Brain microvascular endothelial cell (primary cell): ENCODE results near the gene PSG4.
"Not testable (repeated sequence)": the region's sequence is repeated elsewhere in the genome, so short reads cannot be mapped to it uniquely, and the experiment has no call there.

ENCODE experiments used
- DNase-seq: peaks from one replicate; pipeline ENCODE4 v3.0.0-alpha.2; 2020
- H3K27ac ChIP-seq: fragments of 250-450 bp; sonication (Bioruptor Pico); 2 replicates; pipeline ENCODE4 v1.5.1; 2020; ENCODE audit warnings: mild to moderate bottlenecking, moderate library complexity
- H3K27me3 ChIP-seq: fragments of 250-450 bp; sonication (Bioruptor Pico); replicated peaks from 2 replicates; pipeline ENCODE4 v1.5.1; 2020; ENCODE audit warnings: mild to moderate bottlenecking
- H3K36me3 ChIP-seq: fragments of 250-450 bp; sonication (Bioruptor Pico); replicated peaks from 2 replicates; pipeline ENCODE4 v1.5.1; 2020; ENCODE audit warnings: mild to moderate bottlenecking
- H3K4me3 ChIP-seq: 2 replicates; pipeline ENCODE4 v1.5.1; 2011; ENCODE audit warnings: low read depth, mild to moderate bottlenecking, control low read depth, low read length, moderate library complexity
- in situ Hi-C: cut with HindIII; loops from 2 replicates; pipeline ENCODE4 v1.10.0; 2017; ENCODE audit warnings: low sequenced_read_pairs, low pct_ligation_motif_present
- TF ChIP-seq, protein P1 (sequence below): IDR thresholded peaks from 2 replicates; pipeline ENCODE4 v1.5.1; 2011; ENCODE audit warnings: low read depth, mild to moderate bottlenecking, moderate library complexity, low read length, control low read depth, inconsistent platforms; ENCODE audit errors: missing control alignments

The PSG4 gene

DNA sequence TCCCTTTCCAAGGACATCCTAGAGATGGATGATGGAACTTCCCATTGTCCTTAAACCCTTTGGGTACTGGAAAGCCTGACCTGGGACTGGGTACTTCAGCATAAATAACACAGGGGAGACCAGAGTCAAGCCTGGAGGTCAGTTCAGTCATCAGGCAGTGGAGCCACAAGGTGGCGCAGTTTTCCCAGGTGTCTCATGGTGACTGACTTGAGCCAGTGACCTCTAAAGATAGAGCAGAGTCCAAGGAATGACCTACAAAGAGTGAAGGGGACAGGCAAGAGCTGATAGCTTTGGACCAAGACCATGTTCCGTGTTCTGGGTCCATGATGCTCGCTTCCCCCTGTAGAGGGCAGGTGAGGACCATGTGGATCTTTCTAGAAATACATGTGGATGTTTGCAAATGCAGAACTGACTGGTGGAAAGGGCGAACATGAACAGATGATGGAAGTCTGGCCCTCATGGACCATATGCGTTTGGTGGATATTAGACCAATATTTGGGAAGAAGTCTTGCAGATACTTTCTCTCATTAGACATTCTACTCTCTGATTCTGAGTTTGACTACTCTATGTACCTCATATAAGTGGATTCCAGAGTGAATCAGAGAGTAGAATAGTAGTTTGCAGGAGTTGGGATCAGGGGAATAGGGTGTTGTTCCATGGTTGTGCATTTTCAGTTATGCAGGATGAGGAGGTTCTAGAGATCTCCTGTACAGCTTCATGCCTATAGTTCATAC, 6.6 kb downstream of the PSG4 start:
- DNase-seq, H3K36me3 ChIP-seq, H3K27ac ChIP-seq, H3K4me3 ChIP-seq, H3K27me3 ChIP-seq, in situ Hi-C loops: not testable (repeated sequence)
- TF ChIP-seq, protein P1, sequence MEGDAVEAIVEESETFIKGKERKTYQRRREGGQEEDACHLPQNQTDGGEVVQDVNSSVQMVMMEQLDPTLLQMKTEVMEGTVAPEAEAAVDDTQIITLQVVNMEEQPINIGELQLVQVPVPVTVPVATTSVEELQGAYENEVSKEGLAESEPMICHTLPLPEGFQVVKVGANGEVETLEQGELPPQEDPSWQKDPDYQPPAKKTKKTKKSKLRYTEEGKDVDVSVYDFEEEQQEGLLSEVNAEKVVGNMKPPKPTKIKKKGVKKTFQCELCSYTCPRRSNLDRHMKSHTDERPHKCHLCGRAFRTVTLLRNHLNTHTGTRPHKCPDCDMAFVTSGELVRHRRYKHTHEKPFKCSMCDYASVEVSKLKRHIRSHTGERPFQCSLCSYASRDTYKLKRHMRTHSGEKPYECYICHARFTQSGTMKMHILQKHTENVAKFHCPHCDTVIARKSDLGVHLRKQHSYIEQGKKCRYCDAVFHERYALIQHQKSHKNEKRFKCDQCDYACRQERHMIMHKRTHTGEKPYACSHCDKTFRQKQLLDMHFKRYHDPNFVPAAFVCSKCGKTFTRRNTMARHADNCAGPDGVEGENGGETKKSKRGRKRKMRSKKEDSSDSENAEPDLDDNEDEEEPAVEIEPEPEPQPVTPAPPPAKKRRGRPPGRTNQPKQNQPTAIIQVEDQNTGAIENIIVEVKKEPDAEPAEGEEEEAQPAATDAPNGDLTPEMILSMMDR: peak; percentile 14

DNA sequence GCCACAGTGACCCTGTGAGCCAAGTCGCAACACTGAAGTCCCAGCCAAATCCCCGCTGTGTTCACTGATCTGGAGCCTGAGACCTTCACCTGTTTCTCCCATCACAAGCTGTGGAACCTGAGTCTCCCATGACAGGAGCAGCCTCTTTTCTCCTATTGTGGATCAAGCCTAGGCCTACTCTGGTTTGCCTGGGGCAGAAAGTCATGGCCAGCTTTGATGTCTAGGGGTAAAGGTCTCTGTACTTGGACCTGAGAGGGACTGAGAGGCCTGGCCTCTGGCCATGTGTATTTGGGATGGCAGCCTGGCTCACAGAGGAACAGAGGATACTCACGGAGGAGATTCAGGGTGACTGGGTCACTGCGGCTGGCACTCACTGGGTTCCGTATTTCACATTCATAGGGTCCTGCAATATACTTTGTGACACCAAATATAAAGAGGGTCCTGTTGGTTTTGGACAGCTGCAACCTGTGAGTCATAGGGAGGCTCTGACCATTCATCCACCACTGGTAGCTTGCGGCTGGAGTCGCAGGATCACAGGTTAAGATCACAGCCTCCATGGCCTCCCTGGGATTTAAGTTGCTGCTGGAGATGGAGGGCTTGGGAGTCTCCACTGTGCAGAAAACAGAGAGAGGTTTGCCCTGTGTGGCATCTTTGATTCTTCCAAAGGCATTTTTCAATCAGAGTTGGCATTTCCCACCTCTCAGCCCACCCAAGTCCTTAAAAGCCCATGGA, 7.6 kb downstream of the PSG4 start:
- DNase-seq, H3K4me3 ChIP-seq, H3K27me3 ChIP-seq, in situ Hi-C loops, H3K27ac ChIP-seq, H3K36me3 ChIP-seq: not testable (repeated sequence)

DNA sequence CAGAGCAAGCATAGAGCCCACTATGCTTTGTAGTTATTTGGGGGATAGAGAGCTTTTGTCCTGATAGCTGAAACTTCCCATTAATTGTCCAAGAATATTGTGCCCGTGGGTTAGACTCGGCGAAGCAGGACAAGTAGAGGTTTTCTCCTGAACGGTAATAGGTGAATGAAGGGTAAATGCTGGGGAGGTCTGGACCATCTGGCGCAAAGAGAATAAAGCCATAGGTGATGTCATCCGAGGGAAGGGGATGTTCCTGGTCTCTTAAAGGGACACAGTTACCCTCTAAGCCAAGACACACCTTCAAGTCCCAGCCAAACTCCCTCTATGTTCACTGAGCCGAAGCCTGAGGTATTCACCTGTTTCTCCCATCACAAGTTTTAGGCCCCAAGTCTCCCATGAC, 11.0 kb downstream of the PSG4 start:
- in situ Hi-C loops: not testable (repeated sequence)

DNA sequence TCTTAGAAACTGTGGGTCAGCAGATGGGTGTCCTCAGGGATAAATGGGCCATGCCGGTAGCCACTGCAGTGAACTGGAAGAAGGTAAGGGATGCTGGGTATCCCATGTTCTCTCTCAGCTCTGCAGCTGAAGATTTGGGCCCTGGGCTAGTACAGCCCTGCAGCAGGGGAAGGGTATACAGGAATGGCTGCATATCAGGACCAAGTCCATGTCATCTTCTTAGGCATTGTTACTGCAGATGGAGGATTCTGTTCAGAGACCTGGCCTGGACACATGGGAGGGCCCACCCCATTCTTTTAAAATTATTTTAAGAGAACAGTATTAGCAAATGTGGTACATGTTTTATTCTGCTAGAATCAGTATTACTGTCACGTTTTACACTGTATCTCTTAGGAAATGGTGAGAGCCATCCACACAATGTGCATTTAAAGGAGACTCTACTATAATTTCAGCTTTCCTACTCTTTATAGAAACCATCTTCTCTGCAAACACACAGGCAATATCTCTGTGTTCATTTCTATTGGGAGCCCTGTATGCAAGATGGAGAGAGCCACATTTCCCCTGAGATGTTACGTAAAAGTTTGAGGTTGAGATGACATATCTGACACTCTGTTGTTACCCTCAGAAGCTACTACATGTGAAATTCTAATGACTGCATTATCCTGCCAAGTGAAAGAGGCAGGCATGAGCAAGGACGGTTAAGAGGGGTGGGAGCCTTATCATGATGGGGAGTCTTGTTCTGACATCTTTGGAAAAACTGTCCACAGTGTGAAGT, 12.9 kb downstream of the PSG4 start:
- H3K36me3 ChIP-seq, H3K4me3 ChIP-seq, in situ Hi-C loops, H3K27me3 ChIP-seq, DNase-seq, H3K27ac ChIP-seq: not testable (repeated sequence)

More for the DNA sequence above, 11.0 kb downstream of the PSG4 start:
- not testable (repeated sequence) for H3K27me3 ChIP-seq, H3K27ac ChIP-seq, H3K36me3 ChIP-seq, H3K4me3 ChIP-seq, DNase-seq

DNA sequence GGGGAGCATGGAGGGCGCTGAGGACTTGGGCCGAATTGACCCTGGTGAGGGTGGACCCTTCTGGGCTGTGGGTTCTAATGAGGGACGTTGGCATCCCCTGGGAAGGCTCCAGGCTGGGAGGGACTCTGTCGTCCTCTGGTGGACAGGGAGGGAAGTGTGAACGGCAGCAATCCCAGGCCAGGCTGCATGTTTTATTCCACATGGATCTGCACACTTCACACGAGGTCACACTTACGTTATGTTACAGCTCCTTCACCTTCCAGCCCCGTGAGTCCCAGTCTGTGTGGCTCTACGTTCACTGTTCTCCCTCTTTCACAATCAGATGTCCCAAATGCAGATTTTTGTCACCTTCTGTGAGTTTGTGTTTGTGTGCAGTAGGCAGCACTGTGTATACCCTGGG, 17.3 kb downstream of the PSG4 start:
- H3K36me3 ChIP-seq, in situ Hi-C loops, DNase-seq, H3K4me3 ChIP-seq, H3K27me3 ChIP-seq, H3K27ac ChIP-seq: not testable (repeated sequence)
- TF ChIP-seq, protein P1: peak; percentile 58

DNA sequence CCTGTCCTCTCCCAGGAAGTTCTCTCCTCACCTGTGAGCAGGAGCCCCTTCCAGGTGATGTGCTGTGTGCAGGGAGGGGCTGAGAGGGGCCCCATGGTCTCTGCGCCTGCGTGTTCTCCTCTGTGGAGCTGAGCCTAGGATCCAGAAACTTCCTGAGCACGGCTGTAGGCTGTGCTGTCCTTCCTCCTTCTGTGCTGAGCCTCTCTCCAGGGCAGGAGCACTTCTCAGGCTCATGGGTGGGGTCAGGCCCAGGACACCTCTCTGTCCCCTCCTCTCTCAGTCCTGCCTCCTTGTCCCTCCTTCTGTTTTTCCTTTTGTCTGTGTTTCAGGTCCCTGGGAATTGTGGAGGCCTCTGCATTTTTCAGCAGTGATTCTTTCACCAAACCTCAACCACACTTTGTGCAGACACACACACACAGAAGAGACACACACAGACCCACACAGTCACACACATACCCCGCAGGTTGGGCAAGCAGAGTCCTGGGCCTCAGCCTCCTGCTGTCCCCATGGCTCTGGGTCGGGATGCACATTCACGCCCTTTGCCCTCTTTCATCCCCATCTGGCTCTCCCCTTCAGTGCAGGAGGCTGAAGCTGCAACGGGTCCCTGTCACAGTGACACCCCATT, 19.0 kb downstream of the PSG4 start, which contains the start of gene PSG5:
Gene PSG5 (minus strand): TSS at position 226 of the 625 bp plus-strand sequence. CDS start 131 bp downstream, at position 95.
- H3K27ac ChIP-seq, H3K36me3 ChIP-seq, H3K27me3 ChIP-seq, H3K4me3 ChIP-seq, in situ Hi-C loops: not testable (repeated sequence)
- DNase-seq: peak; percentile 14

DNA sequence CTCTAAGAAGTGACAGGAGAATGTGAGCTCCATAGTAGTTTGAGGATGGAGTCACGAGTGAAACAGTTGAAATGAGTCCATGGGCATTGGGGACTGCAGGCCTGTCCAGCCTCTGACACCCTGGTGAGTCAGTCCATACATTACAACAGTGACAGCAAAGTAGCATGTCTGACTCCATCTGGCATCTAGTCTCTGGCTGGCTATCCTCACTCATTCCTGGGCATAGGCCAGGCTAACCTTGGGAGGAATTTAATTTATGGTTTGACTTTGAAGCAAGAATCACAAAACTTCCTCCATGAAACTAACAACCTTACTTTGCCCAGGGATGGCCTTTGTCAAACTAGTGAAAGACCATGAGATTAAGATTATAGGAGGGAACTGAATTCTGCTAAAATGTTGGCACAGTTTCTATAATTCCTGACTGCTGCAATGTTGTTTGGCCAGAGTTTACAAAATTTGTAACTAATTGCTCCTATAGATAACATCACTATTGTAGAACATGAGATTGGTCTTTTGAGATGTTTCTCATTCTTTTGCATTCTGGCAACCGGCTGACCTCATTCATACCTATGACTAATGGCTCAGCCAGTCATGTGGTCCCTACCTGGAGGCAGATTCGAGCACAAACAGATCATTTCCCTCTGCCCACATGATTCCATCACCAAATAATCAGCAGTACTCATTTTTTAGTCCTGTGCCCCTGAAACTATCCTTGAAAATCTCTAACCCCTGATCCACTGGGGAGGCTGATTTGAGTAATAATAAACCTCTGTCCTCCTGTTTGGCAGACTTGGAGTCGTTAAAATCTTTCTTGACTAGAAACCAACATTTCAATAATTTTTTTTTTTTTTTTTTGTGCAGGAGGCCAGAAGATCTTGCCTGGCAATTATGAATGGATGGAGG, 23.3 kb downstream of the PSG4 start:
- peak overlapping the region; percentile 64 for H3K27ac ChIP-seq
- in situ Hi-C loops, H3K4me3 ChIP-seq, H3K36me3 ChIP-seq, H3K27me3 ChIP-seq: not testable (repeated sequence)
- DNase-seq: peak; percentile 73
